Measurements from ENCODE around the gene FRAT1.
"Not testable (repeated sequence)": the region's sequence is repeated elsewhere in the genome, so short reads cannot be mapped to it uniquely, and the experiment has no call there.

- not testable (repeated sequence) for TF ChIP-seq CTCF, POLR2A (IDR thresholded peaks at IDR 0.05)
Measured at GRCh38 chr10:97343664-97344063, 24.6 kb downstream of the FRAT1 start.

All from ovary (tissue), 3 donors.